Esophagus muscularis mucosa (tissue), 4 donors: Measurements from ENCODE around the gene ACSBG1. TPM values are rescaled to one million over a fixed set of nuclear protein-coding genes. Genes with fewer than 3 reads are reported as not detected.

Experiments used
- DNase-seq: peaks from one replicate; pipeline ENCODE4 v3.0.0-alpha.2; 2017; ENCODE audit errors: extremely low spot score
- H3K27ac ChIP-seq, 4 donors: fragments of 200-600 bp; sonication (generic); replicated peaks in 1 of 4; 1 replicate in 3 of 4; 2 replicates in 1 of 4; pipeline ENCODE4 v1.5.1; 2016 to 2019; ENCODE audit warnings: mild to moderate bottlenecking in 1 of 4
- H3K27me3 ChIP-seq, 4 donors: fragments of 200-600 bp; sonication (generic); one replicate each; pipeline versions ENCODE4 v1.5.1 to v1.6.0; 2016 to 2019
- H3K36me3 ChIP-seq, 4 donors: fragments of 200-600 bp; sonication (generic); one replicate each; pipeline ENCODE4 v1.5.1; 2016 to 2019
- H3K4me1 ChIP-seq, 4 donors: fragments of 200-600 bp; sonication (generic); one replicate each; pipeline ENCODE4 v1.5.1; 2016 to 2019
- H3K4me3 ChIP-seq, 4 donors: fragments of 200-600 bp; sonication (generic); 1 replicate in 2 of 4; 2 replicates in 2 of 4; pipeline ENCODE4 v1.5.1; 2016 to 2019; ENCODE audit warnings: mild to moderate bottlenecking in 4 of 4, moderate library complexity in 1 of 4
- H3K9me3 ChIP-seq, 4 donors: fragments of 200-600 bp; sonication (generic); 1 replicate in 3 of 4; 2 replicates in 1 of 4; pipeline ENCODE4 v1.5.1; 2016 to 2019
- CTCF ChIP-seq, 3 experiments: fragments of 200-600 bp in 2 of 3; fragments of 450-650 bp in 1 of 3; sonication (generic) in 2 of 3; IDR thresholded peaks; one replicate each; pipeline ENCODE4 v1.5.1; 2017 to 2019; ENCODE audit warnings: antibody characterized with exemption in 3 of 3, mild to moderate bottlenecking in 2 of 3, moderate library complexity in 1 of 3
- EP300 ChIP-seq: sonication (generic); formaldehyde crosslinking; IDR thresholded peaks from one replicate; pipeline ENCODE4 v1.6.1; 2017; ENCODE audit warnings: antibody characterized with exemption
- POLR2A ChIP-seq: fragments of 450-650 bp; IDR thresholded peaks from one replicate; pipeline ENCODE4 v1.6.1; 2017; ENCODE audit warnings: antibody characterized with exemption, moderate library complexity, mild to moderate bottlenecking, low read depth
- POLR2AphosphoS5 ChIP-seq, 2 donors: sonication (generic); formaldehyde crosslinking; IDR thresholded peaks; one replicate each; pipeline ENCODE4 v1.6.1; 2017; ENCODE audit warnings: antibody characterized with exemption in 2 of 2
- WGBS: methylation state at CpG from one replicate; pipeline ENCODE4 v1.1.5; 2018; 5-methylcytosine and 5-hydroxymethylcytosine counted together
- intact Hi-C: fragments of 100-400 bp; cut with DNase I; formaldehyde crosslinking; loops from one replicate; pipeline ENCODE4 v1.15.1; 2023
- total RNA-seq, 4 donors: library from RNA; depleted of rRNA; stranded (reverse); fragments of >200 nt; gene quantifications; one replicate each; pipeline versions ENCODE4 v1.1.0 to v1.2.1, GENCODE V29; 2016

The ACSBG1 gene
- total RNA-seq, 4 donors from 2014 or later, result 0.33 to 2.5 (median 1.8) TPM

- Histone ChIP-seq H3K27me3 (no peaks in the 10 kb centered on the region), H3K27ac (no peak overlapping the region), H3K4me3 (no peak overlapping the region), H3K4me1 (no peaks in the 10 kb centered on the region), H3K9me3 (no peaks in the 10 kb centered on the region), H3K36me3 (no peaks in the 10 kb centered on the region)
- intact Hi-C loops, result no loop called here
- DNase-seq, result no peak
- TF ChIP-seq POLR2A, result no peak
- no peak for TF ChIP-seq CTCF (IDR thresholded peaks at IDR 0.05)
- TF ChIP-seq EP300, result no peak
- TF ChIP-seq POLR2AphosphoS5 (IDR thresholded peaks at IDR 0.05), result no peak
Measured at GRCh38 chr15:78140292-78140691, 94.1 kb downstream of the ACSBG1 start.

- Histone ChIP-seq H3K27ac (no peak overlapping the region), H3K27me3 (no peaks in the 10 kb centered on the region), H3K4me3 (no peak overlapping the region), H3K9me3 (no peaks in the 10 kb centered on the region), H3K4me1 (no peaks in the 10 kb centered on the region), H3K36me3 (no peaks in the 10 kb centered on the region)
- 94% methylated on average over 5 of the region's 5 CpGs for WGBS
- no peak for TF ChIP-seq CTCF (IDR thresholded peaks at IDR 0.05)
- TF ChIP-seq POLR2A, result no peak
- TF ChIP-seq EP300, result no peak
- TF ChIP-seq POLR2AphosphoS5 (IDR thresholded peaks at IDR 0.05), result no peak
- no peak for DNase-seq
- intact Hi-C loops, result no loop called here
Measured at GRCh38 chr15:78139578-78139977, 94.8 kb downstream of the ACSBG1 start.

GRCh38 chr15:78133801-78134200, 100.6 kb downstream of the ACSBG1 start:
- Histone ChIP-seq H3K9me3 (no peaks in the 10 kb centered on the region), H3K27me3 (no peaks in the 10 kb centered on the region), H3K4me3 (no peak overlapping the region), H3K27ac (no peak overlapping the region), H3K36me3 (no peaks in the 10 kb centered on the region), H3K4me1 (peaks cover 11 to 22% (median 19%) of the 10 kb centered on the region in 4 donors)
- 97% methylated on average over 2 of the region's 2 CpGs for WGBS
- TF ChIP-seq CTCF (IDR thresholded peaks at IDR 0.05), result no peak
- TF ChIP-seq POLR2A, result no peak
- TF ChIP-seq POLR2AphosphoS5 (IDR thresholded peaks at IDR 0.05), result no peak
- no peak for TF ChIP-seq EP300
- intact Hi-C loops, result no loop called here
- DNase-seq, result no peak

DNA sequence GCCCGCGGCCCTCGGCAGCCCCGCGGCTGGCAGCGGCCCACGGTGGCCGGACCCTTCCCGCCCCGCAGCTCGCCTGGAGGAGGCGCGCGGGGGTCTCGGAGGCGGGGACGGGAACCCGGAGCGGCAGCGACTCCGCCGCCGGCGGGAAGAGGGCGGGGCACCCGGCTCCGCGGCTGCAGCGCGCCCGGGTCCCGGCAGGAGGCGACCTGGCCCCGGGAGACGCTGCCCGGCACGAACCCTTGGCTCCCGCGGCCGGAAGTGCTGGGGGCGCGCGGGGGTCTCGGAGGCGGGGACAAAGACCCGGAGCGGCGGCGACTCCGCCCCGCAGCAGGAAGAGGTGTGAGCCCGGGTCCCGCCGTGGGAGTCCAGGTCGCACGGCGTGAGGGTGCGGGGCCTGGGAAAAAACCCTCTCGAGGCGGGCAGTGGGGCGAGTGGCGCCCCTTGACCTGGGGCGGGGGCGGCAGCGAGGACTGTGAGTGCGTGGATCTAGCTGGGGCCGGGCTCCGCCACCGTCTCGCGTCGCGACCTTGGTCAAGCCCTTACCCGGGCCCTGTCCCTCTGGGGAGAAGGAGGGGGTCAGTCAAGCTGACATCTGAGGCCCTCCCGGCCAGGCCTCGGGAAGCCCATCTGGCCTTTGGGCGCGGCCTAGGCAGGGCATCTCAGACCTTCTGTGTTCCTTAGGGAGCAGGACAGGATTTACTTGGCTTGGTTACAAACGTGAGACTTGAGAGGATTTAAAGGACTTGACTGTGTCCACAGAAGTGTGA, 102.9 kb downstream of the ACSBG1 start, which contains the start of gene CIB2:
Gene CIB2, minus strand, starts transcription at position 151 of the 767 bp plus-strand sequence. CDS start 230 bp downstream, outside the sequence.
- 0% methylated on average over 1 of the region's 79 CpGs for WGBS
- no peak for TF ChIP-seq EP300
- peak; percentile 80 to 92 (median 88) for TF ChIP-seq CTCF (IDR thresholded peaks at IDR 0.05)
- TF ChIP-seq POLR2AphosphoS5 (IDR thresholded peaks at IDR 0.05), result peak; percentile 36 to 59
- no peak for TF ChIP-seq POLR2A
- Histone ChIP-seq H3K27me3 (no peaks in the 10 kb centered on the region), H3K4me3 (peak within 1 kb of the TSS; percentile 77 to 92 (median 88)), H3K27ac (peak within 1 kb of the TSS; percentile 85 to 88 (median 86)), H3K36me3 (no peaks in the 10 kb centered on the region), H3K9me3 (no peaks in the 10 kb centered on the region), H3K4me1 (peaks cover 11 to 22% (median 19%) of the 10 kb centered on the region in 4 donors)
- no peak for DNase-seq
- intact Hi-C loops, result no loop called here
